Fibroblast of lung (primary cell): ENCODE results near the gene SMCO1. TPM values are rescaled to one million over a fixed set of nuclear protein-coding genes. Genes with fewer than 3 reads are reported as not detected.

Experiments used
- DNase-seq, 2 donors: peaks; one replicate each; pipeline versions ENCODE4 v3.0.0 to v3.0.0-alpha.2; 2010; ENCODE audit warnings: low read depth in 2 of 2
- H2AFZ ChIP-seq: 2 replicates; pipeline ENCODE4 v1.5.1; 2012; ENCODE audit warnings: low read length, control low read depth, inconsistent platforms
- H3K27ac ChIP-seq: 2 replicates; pipeline ENCODE4 v1.5.1; 2011; ENCODE audit warnings: low read length, control low read depth; ENCODE audit not compliant: insufficient read depth
- H3K27me3 ChIP-seq: 2 replicates; pipeline ENCODE4 v1.5.1; 2011; ENCODE audit warnings: mild to moderate bottlenecking, low read length; ENCODE audit not compliant: control insufficient read depth, insufficient read depth
- H3K36me3 ChIP-seq: 2 replicates; pipeline ENCODE4 v1.5.1; 2011; ENCODE audit warnings: low read length; ENCODE audit not compliant: control insufficient read depth, insufficient read depth
- H3K4me1 ChIP-seq: 2 replicates; pipeline ENCODE4 v1.5.1; 2011; ENCODE audit warnings: low read length; ENCODE audit not compliant: control insufficient read depth, insufficient read depth; ENCODE audit errors: extremely low read depth
- H3K4me2 ChIP-seq: 2 replicates; pipeline ENCODE4 v1.5.1; 2011; ENCODE audit warnings: low read length, control low read depth; ENCODE audit not compliant: insufficient read depth; ENCODE audit errors: extremely low read depth
- H3K4me3 ChIP-seq, 4 experiments: fragments of 200-600 bp in 1 of 4; sonication (generic) in 1 of 4; replicated peaks in 1 of 4; 2 replicates each; pipeline ENCODE4 v1.5.1; 2011 to 2016; ENCODE audit warnings: low read length in 4 of 4, low read depth in 3 of 4, mild to moderate bottlenecking in 3 of 4, control low read depth in 2 of 4, inconsistent platforms in 1 of 4, mixed read lengths in 1 of 4; ENCODE audit not compliant: insufficient read depth in 1 of 4; ENCODE audit errors: control extremely low read depth in 1 of 4
- H3K79me2 ChIP-seq: 2 replicates; pipeline ENCODE4 v1.5.1; 2012; ENCODE audit warnings: mild to moderate bottlenecking, low read length, inconsistent platforms; ENCODE audit not compliant: control insufficient read depth, insufficient read depth
- H3K9ac ChIP-seq: 2 replicates; pipeline ENCODE4 v1.5.1; 2011; ENCODE audit warnings: mild to moderate bottlenecking, low read length, control low read depth; ENCODE audit not compliant: insufficient read depth
- H3K9me3 ChIP-seq: 2 replicates; pipeline ENCODE4 v1.5.1; 2012; ENCODE audit warnings: low read depth, low read length; ENCODE audit not compliant: control insufficient read depth, insufficient read depth
- H4K20me1 ChIP-seq: 2 replicates; pipeline ENCODE4 v1.5.1; 2011; ENCODE audit warnings: low read length; ENCODE audit not compliant: control insufficient read depth, insufficient read depth; ENCODE audit errors: extremely low read depth
- CTCF ChIP-seq, 2 donors: IDR thresholded peaks in 1 of 2; conservative IDR thresholded peaks in 1 of 2; 1 replicate in 1 of 2; 2 replicates in 1 of 2; pipeline ENCODE4 v1.5.1; 2011 to 2012; ENCODE audit warnings: low read length in 2 of 2, control low read depth in 1 of 2, inconsistent platforms in 1 of 2, low read depth in 1 of 2, mild to moderate bottlenecking in 1 of 2
- EZH2 ChIP-seq: IDR thresholded peaks from 2 replicates; pipeline ENCODE4 v1.5.1; 2012; ENCODE audit warnings: low read length, control low read depth, mild to moderate bottlenecking; ENCODE audit errors: missing control alignments
- polyA plus RNA-seq, 2 donors: library from polyadenylated mRNA; depleted of rRNA in 1 of 2; stranded (reverse) in 1 of 2; unstranded in 1 of 2; fragments of >200 nt; gene quantifications; 2 replicates each; pipeline ENCODE4 v1.2.1, GENCODE V29; 2011 to 2012; ENCODE audit warnings: missing spikeins in 1 of 2
- total RNA-seq: library from RNA; depleted of rRNA; stranded (reverse); fragments of >200 nt; gene quantifications from 2 replicates; pipeline ENCODE4 v1.2.1, GENCODE V29; 2014

The SMCO1 gene
- total and polyA plus RNA-seq, 2 donors (not counting 1 experiment from before 2014, with no cell fraction given) = not detected

GRCh38 chr3:196547067-196547466, 31.9 kb upstream of the SMCO1 start:
- Histone ChIP-seq H3K4me1 (no peaks in the 10 kb centered on the region), H3K27me3 (no peaks in the 10 kb centered on the region), H4K20me1 (no peaks in the 10 kb centered on the region), H3K36me3 (no peaks in the 10 kb centered on the region), H2AFZ (no peak overlapping the region), H3K9ac (no peak overlapping the region), H3K4me2 (no peak overlapping the region), H3K4me3 (no peak overlapping the region), H3K27ac (no peak overlapping the region), H3K9me3 (no peaks in the 10 kb centered on the region), H3K79me2 (no peaks in the 10 kb centered on the region)
- TF ChIP-seq EZH2 = no peak
- no peak for TF ChIP-seq CTCF (conservative IDR thresholded peaks at IDR 0.05 in 1 of 2, IDR thresholded peaks at IDR 0.05 in 1 of 2; ENCODE audit: low read depth in 1 of 2, low read length in 2 of 2)
- DNase-seq = no peak

GRCh38 chr3:196546537-196546936, 31.4 kb upstream of the SMCO1 start:
- no peak overlapping the region for H3K9ac ChIP-seq
- H3K4me2 ChIP-seq = no peak overlapping the region
- H3K4me3 ChIP-seq = no peak overlapping the region
- no peaks in the 10 kb centered on the region for H3K4me1 ChIP-seq
- no peaks in the 10 kb centered on the region for H3K9me3 ChIP-seq
- no peak overlapping the region for H3K27ac ChIP-seq
- DNase-seq = no peak
- TF ChIP-seq CTCF (conservative IDR thresholded peaks at IDR 0.05 in 1 of 2, IDR thresholded peaks at IDR 0.05 in 1 of 2; ENCODE audit: low read depth in 1 of 2, low read length in 2 of 2) = no peak
- TF ChIP-seq EZH2 = no peak
- H4K20me1 ChIP-seq = no peaks in the 10 kb centered on the region
- H2AFZ ChIP-seq = no peak overlapping the region
- no peaks in the 10 kb centered on the region for H3K79me2 ChIP-seq
- H3K27me3 ChIP-seq = no peaks in the 10 kb centered on the region
- H3K36me3 ChIP-seq = no peaks in the 10 kb centered on the region

- no peak for DNase-seq
- H4K20me1 ChIP-seq = no peaks in the 10 kb centered on the region
- H2AFZ ChIP-seq = no peak overlapping the region
- no peak overlapping the region for H3K27ac ChIP-seq
- no peak overlapping the region for H3K4me3 ChIP-seq
- H3K27me3 ChIP-seq = no peaks in the 10 kb centered on the region
- H3K4me2 ChIP-seq = no peak overlapping the region
- H3K9ac ChIP-seq = no peak overlapping the region
- TF ChIP-seq EZH2 (no peak), CTCF (conservative IDR thresholded peaks at IDR 0.05 in 1 of 2, IDR thresholded peaks at IDR 0.05 in 1 of 2; ENCODE audit: low read depth in 1 of 2, low read length in 2 of 2) (no peak)
- no peaks in the 10 kb centered on the region for H3K9me3 ChIP-seq
- H3K79me2 ChIP-seq = no peaks in the 10 kb centered on the region
- H3K36me3 ChIP-seq = no peaks in the 10 kb centered on the region
- no peaks in the 10 kb centered on the region for H3K4me1 ChIP-seq
Measured at GRCh38 chr3:196544491-196544992, 29.4 kb upstream of the SMCO1 start.
